ENCODE data around the gene PHACTR1.

Gene PHACTR1

GRCh38 chr6:13256266-13257001 lies 539.9 kb downstream of the PHACTR1 start:
- in situ Hi-C loops (cut with HindIII; ENCODE audit: low sequenced_read_pairs): no loop called here
- no peak for TF ChIP-seq CTCF (IDR thresholded peaks at IDR 0.05; ENCODE audit: low read depth, low read length)
- H3K4me3 ChIP-seq (ENCODE audit: low read depth, low read length): no peak overlapping the region
- no peak for DNase-seq (ENCODE audit: low read depth, low spot score)

DNA sequence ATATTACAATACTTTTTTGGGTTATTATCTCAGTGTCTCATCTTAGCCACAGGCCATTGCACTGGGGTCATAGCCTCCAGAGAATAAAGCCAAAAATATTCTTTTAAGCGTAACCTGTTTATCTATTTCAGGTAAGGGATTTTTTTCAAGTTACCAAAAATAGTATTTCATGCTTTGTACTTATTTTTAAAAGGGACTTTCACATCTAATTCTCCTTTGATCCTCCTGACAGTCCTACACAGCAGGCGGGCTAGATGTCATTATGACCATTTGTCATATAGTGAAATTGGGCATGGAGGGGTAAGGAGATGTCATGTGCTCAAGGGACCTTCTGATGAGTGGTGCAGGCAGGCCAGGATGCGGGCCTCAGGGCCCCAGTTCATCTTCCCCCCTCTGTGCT lies 542.8 kb downstream of the PHACTR1 start:
- in situ Hi-C loops (cut with HindIII; ENCODE audit: low sequenced_read_pairs): no loop called here
- TF ChIP-seq CTCF (IDR thresholded peaks at IDR 0.05; ENCODE audit: low read depth, low read length): no peak
- no peak for DNase-seq (ENCODE audit: low read depth, low spot score)
- no peak overlapping the region for H3K4me3 ChIP-seq (ENCODE audit: low read depth, low read length)

- in situ Hi-C loops (cut with HindIII; ENCODE audit: low sequenced_read_pairs): no loop called here
- no peak overlapping the region for H3K4me3 ChIP-seq (ENCODE audit: low read depth, low read length)
- TF ChIP-seq CTCF (IDR thresholded peaks at IDR 0.05; ENCODE audit: low read depth, low read length): no peak
- DNase-seq (ENCODE audit: low read depth, low spot score): no peak
These were observed 543.6 kb downstream of the PHACTR1 start for GRCh38 chr6:13260101-13260598.

DNA sequence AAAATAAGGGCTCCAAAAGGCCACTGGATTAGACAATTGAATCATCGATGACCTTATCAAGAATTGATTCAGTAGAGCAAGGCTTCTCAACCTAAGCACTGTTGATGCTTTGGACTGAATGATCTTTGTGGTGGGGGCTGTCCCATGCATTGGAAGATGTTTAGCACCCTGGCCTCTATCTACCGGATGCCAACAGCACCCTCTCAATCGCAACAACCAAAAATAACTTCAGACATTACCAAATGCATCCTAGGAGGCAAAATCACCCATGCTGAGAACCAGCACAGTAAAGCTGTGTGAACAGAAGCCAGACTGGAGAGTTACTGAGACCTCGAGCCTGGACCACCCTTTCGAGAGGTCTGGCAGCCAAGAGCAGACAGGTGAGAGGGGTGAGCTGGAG lies 544.3 kb downstream of the PHACTR1 start:
- TF ChIP-seq CTCF (IDR thresholded peaks at IDR 0.05; ENCODE audit: low read depth, low read length): no peak
- in situ Hi-C loops (cut with HindIII; ENCODE audit: low sequenced_read_pairs): no loop called here
- no peak for DNase-seq (ENCODE audit: low read depth, low spot score)
- H3K4me3 ChIP-seq (ENCODE audit: low read depth, low read length): no peak overlapping the region

DNA sequence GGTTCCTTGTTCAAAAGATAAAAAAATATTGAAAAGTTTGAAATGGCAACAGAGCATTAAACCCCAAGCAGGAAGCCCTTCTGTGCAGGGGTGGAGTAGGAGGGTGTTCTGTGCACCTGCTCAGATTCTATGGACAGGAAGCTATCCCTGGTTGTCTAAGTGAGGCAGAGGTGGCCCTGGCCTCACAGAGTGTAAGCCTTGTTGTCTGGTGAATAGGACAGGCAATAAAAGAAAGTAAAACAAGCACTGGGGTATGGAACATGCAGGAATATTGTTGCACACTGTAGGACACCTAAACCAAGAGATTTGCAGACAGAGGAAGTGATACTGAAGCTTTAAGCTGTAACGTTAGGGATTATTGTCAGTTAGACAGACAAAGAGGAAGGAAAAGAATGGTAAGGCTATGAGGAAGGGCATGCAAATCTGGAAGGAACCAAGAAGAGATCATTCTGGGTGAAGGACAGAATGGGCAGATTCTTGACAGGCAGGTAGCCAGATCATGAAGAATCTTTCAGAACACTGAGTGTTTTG lies 545.0 kb downstream of the PHACTR1 start:
- in situ Hi-C loops (cut with HindIII; ENCODE audit: low sequenced_read_pairs): no loop called here
- H3K4me3 ChIP-seq (ENCODE audit: low read depth, low read length): no peak overlapping the region
- no peak for DNase-seq (ENCODE audit: low read depth, low spot score)
- no peak for TF ChIP-seq CTCF (IDR thresholded peaks at IDR 0.05; ENCODE audit: low read depth, low read length)

GRCh38 chr6:13262302-13263230 lies 546.0 kb downstream of the PHACTR1 start:
- TF ChIP-seq CTCF (IDR thresholded peaks at IDR 0.05; ENCODE audit: low read depth, low read length): no peak
- DNase-seq (ENCODE audit: low read depth, low spot score): no peak
- H3K4me3 ChIP-seq (ENCODE audit: low read depth, low read length): no peak overlapping the region
- in situ Hi-C loops (cut with HindIII; ENCODE audit: low sequenced_read_pairs): no loop called here
